A549 (cell line): Measurements from ENCODE around the gene SUPT5H. TPM values are rescaled to one million over a fixed set of nuclear protein-coding genes. Genes with fewer than 3 reads are reported as not detected.
A peak's percentile ranks its signal among the peaks of the same experiment; 100 is the strongest.

Experiments used
- ATOH8 ChIP-seq: fragments of 250-450 bp; sonication (Bioruptor Pico); IDR thresholded peaks from 2 replicates; pipeline ENCODE4 v1.5.0; 2020; ENCODE audit warnings: low read depth, mild to moderate bottlenecking, moderate library complexity
- BHLHE40 ChIP-seq: IDR thresholded peaks from 2 replicates; pipeline ENCODE4 v1.6.1; 2012; ENCODE audit warnings: low read depth, low read length, inconsistent platforms
- CBX8 ChIP-seq: fragments of 200-600 bp; sonication (generic); IDR thresholded peaks from 2 replicates; pipeline ENCODE4 v1.6.1; 2016
- CEBPB ChIP-seq, 2 experiments: fragments of >200 bp in 1 of 2; sonication (Bioruptor Twin) in 1 of 2; formaldehyde crosslinking in 1 of 2; IDR thresholded peaks; 2 replicates each; pipeline ENCODE4 v1.6.1; 2012 to 2016
- CHD4 ChIP-seq: fragments of 200-600 bp; sonication (generic); IDR thresholded peaks from 2 replicates; pipeline ENCODE4 v1.6.1; 2016; ENCODE audit warnings: antibody characterized with exemption, mild to moderate bottlenecking, borderline replicate concordance
- E2F6 ChIP-seq: IDR thresholded peaks from 2 replicates; pipeline ENCODE4 v1.6.1; 2012; ENCODE audit warnings: low read depth, borderline replicate concordance
- EHF ChIP-seq: fragments of 250-450 bp; sonication (Bioruptor Pico); IDR thresholded peaks from 2 replicates; pipeline ENCODE4 v1.5.0; 2020; ENCODE audit warnings: mild to moderate bottlenecking
- EHMT2 ChIP-seq: fragments of 200-600 bp; sonication (generic); IDR thresholded peaks from 2 replicates; pipeline ENCODE4 v1.6.1; 2016; ENCODE audit warnings: antibody characterized with exemption, low read depth, mild to moderate bottlenecking, moderate library complexity
- EP300 ChIP-seq, 2 experiments: fragments of >200 bp; sonication (Bioruptor Twin); formaldehyde crosslinking; IDR thresholded peaks; 2 replicates in 1 of 2; 3 replicates in 1 of 2; pipeline ENCODE4 v1.6.1; 2016 to 2017
- ESRRA ChIP-seq: fragments of 150-350 bp; IDR thresholded peaks from 2 replicates; pipeline ENCODE4 v1.6.1; 2014; ENCODE audit warnings: mild to moderate bottlenecking, low read length, borderline replicate concordance
- FOSB ChIP-seq: fragments of 250-450 bp; sonication (Bioruptor Pico); IDR thresholded peaks from 2 replicates; pipeline ENCODE4 v1.5.0; 2020; ENCODE audit warnings: mild to moderate bottlenecking, moderate library complexity
- FOXS1 ChIP-seq: fragments of 250-450 bp; sonication (Bioruptor Pico); IDR thresholded peaks from 2 replicates; pipeline ENCODE4 v1.5.0; 2020; ENCODE audit warnings: mild to moderate bottlenecking, moderate library complexity
- GATA3 ChIP-seq: IDR thresholded peaks from 2 replicates; pipeline ENCODE4 v1.6.1; 2012; ENCODE audit warnings: borderline replicate concordance
- HES2 ChIP-seq: fragments of >200 bp; sonication (Bioruptor Twin); formaldehyde crosslinking; IDR thresholded peaks from 2 replicates; pipeline ENCODE4 v1.6.1; 2016
- HEYL ChIP-seq: fragments of 250-450 bp; sonication (Bioruptor Pico); IDR thresholded peaks from 2 replicates; pipeline ENCODE4 v1.8.0; 2021; ENCODE audit warnings: mild to moderate bottlenecking, moderate library complexity
- HMGXB4 ChIP-seq: fragments of 250-450 bp; sonication (Bioruptor Pico); IDR thresholded peaks from 2 replicates; pipeline ENCODE4 v1.5.0; 2021; ENCODE audit warnings: mild to moderate bottlenecking, moderate library complexity, borderline replicate concordance
- HOXA7 ChIP-seq: fragments of 250-450 bp; sonication (Bioruptor Pico); IDR thresholded peaks from 2 replicates; pipeline ENCODE4 v1.5.0; 2020; ENCODE audit warnings: mild to moderate bottlenecking, moderate library complexity
- HOXB13 ChIP-seq: fragments of 250-450 bp; sonication (Bioruptor Pico); IDR thresholded peaks from 2 replicates; pipeline ENCODE4 v1.5.0; 2020; ENCODE audit warnings: low read depth, mild to moderate bottlenecking, moderate library complexity
- JUN ChIP-seq, 2 experiments: fragments of >200 bp; sonication (Bioruptor Twin); formaldehyde crosslinking; IDR thresholded peaks; 2 replicates in 1 of 2; 3 replicates in 1 of 2; pipeline ENCODE4 v1.6.1; 2016 to 2017
- JUNB ChIP-seq: fragments of >200 bp; sonication (Bioruptor Twin); formaldehyde crosslinking; IDR thresholded peaks from 2 replicates; pipeline ENCODE4 v1.6.1; 2016
- KDM1A ChIP-seq: fragments of 200-600 bp; sonication (generic); IDR thresholded peaks from 2 replicates; pipeline ENCODE4 v1.6.1; 2016; ENCODE audit warnings: low read depth, mild to moderate bottlenecking
- MAX ChIP-seq: IDR thresholded peaks from 2 replicates; pipeline ENCODE4 v1.6.1; 2012
- MYC ChIP-seq: IDR thresholded peaks from 2 replicates; pipeline ENCODE4 v1.6.1; 2012; ENCODE audit warnings: mild to moderate bottlenecking, inconsistent platforms, low read length, improper control_type of control experiment, borderline replicate concordance
- NR3C1 ChIP-seq: fragments of >200 bp; sonication (Bioruptor Twin); formaldehyde crosslinking; IDR thresholded peaks from 3 replicates; pipeline ENCODE4 v1.6.1; 2017
- PHF8 ChIP-seq: fragments of 200-600 bp; sonication (generic); IDR thresholded peaks from 2 replicates; pipeline ENCODE4 v1.6.1; 2016; ENCODE audit warnings: low read depth, mild to moderate bottlenecking, antibody characterized with exemption, moderate library complexity, borderline replicate concordance
- POLR2A ChIP-seq: IDR thresholded peaks from 2 replicates; pipeline ENCODE4 v1.6.1; 2012; ENCODE audit warnings: mild to moderate bottlenecking, low read length
- POLR2AphosphoS2 ChIP-seq: conservative IDR thresholded peaks from 2 replicates; pipeline ENCODE4 v1.6.1; 2012; ENCODE audit warnings: low read length, improper control_type of control experiment, inconsistent platforms
- RARB ChIP-seq: fragments of 250-450 bp; sonication (Bioruptor Pico); IDR thresholded peaks from 2 replicates; pipeline ENCODE4 v1.8.0; 2021; ENCODE audit warnings: mild to moderate bottlenecking, moderate library complexity
- RCOR1 ChIP-seq: fragments of 150-350 bp; IDR thresholded peaks from 2 replicates; pipeline ENCODE4 v1.6.1; 2014; ENCODE audit warnings: antibody characterized with exemption, low read length, low read depth
- RFX5 ChIP-seq: fragments of 450-650 bp; IDR thresholded peaks from 2 replicates; pipeline ENCODE4 v1.7.1; 2014; ENCODE audit warnings: antibody characterized with exemption, mild to moderate bottlenecking, moderate library complexity
- RNF2 ChIP-seq: fragments of 200-600 bp; sonication (generic); IDR thresholded peaks from 2 replicates; pipeline ENCODE4 v1.6.1; 2016; ENCODE audit warnings: low read depth, mild to moderate bottlenecking, antibody characterized with exemption, moderate library complexity, borderline replicate concordance
- SMC3 ChIP-seq: fragments of >200 bp; sonication (Bioruptor Twin); formaldehyde crosslinking; IDR thresholded peaks from 3 replicates; pipeline ENCODE4 v1.6.1; 2018; ENCODE audit warnings: inconsistent platforms
- SREBF2 ChIP-seq: fragments of 450-650 bp; IDR thresholded peaks from 2 replicates; pipeline ENCODE4 v1.6.1; 2014; ENCODE audit warnings: mild to moderate bottlenecking, moderate library complexity
- TP53 ChIP-seq: fragments of 250-450 bp; sonication (Bioruptor Pico); IDR thresholded peaks from 2 replicates; pipeline ENCODE4 v1.5.0; 2021; ENCODE audit warnings: mild to moderate bottlenecking, moderate library complexity
- ZC3H11A ChIP-seq: fragments of 450-650 bp; IDR thresholded peaks from 2 replicates; pipeline ENCODE4 v1.6.1; 2014; ENCODE audit warnings: antibody characterized with exemption, mild to moderate bottlenecking
- ZFP36 ChIP-seq: fragments of 450-650 bp; IDR thresholded peaks from 2 replicates; pipeline ENCODE4 v1.6.1; 2014; ENCODE audit warnings: borderline replicate concordance; ENCODE audit not compliant: partially characterized antibody
- ZNF302 ChIP-seq: fragments of 250-450 bp; sonication (Bioruptor Pico); IDR thresholded peaks from 2 replicates; pipeline ENCODE4 v1.9.0; 2021; ENCODE audit warnings: inconsistent platforms, mild to moderate bottlenecking, moderate library complexity
- polyA plus RNA-seq, 4 experiments: library from polyadenylated mRNA; depleted of rRNA in 3 of 4; stranded (reverse); fragments of >200 nt; fragmentation: RNase III in 1 of 4; extraction: RNeasy Plus Mini Kit Qiagen cat#74134 plus additional on column Dnase treatment in 1 of 4; gene quantifications; 2 replicates in 3 of 4; 3 replicates in 1 of 4; pipeline ENCODE4 v1.2.3, GENCODE V29; 2011 to 2017
- TF ChIP-seq, protein P1 (sequence below): fragments of 150-350 bp; IDR thresholded peaks from 2 replicates; pipeline ENCODE4 v1.6.1; 2014; ENCODE audit warnings: low read depth, mild to moderate bottlenecking, low read length
- TF ChIP-seq, protein P2 (sequence below): fragments of 450-650 bp; IDR thresholded peaks from 2 replicates; pipeline ENCODE4 v1.6.1; 2014; ENCODE audit warnings: antibody characterized with exemption

Gene SUPT5H
- polyA plus RNA-seq, 2 of the 4 experiments (the other 2 are of a cell fraction), result 186 to 222 TPM

- TF ChIP-seq BHLHE40, result no peak
- no peak for TF ChIP-seq SREBF2
- TF ChIP-seq POLR2A, result peak; percentile 33
- TF ChIP-seq ZFP36, result no peak
- peak; percentile 98 for TF ChIP-seq HOXA7 (CRISPR knock-in tag)
- TF ChIP-seq GATA3, result no peak
- no peak for TF ChIP-seq JUNB
- TF ChIP-seq MYC, result no peak; the same call in 1 of the 2 replicates
- peak; percentile 98 for TF ChIP-seq TP53 (CRISPR knock-in tag)
- 0 out of 2 replicates have a peak, but pooled peaks have one; percentile 26 for TF ChIP-seq RFX5
- TF ChIP-seq POLR2AphosphoS2, result peak; percentile 50; the same call in 1 of the 2 replicates
- no peak for TF ChIP-seq PHF8
- TF ChIP-seq E2F6, result peak; percentile 67; the same call in 1 of the 2 replicates
- TF ChIP-seq FOSB, result peak; percentile 96; the same call in 1 of the 2 replicates
- no peak for TF ChIP-seq EP300 (IDR thresholded peaks at IDR 0.05)
- TF ChIP-seq, protein P1, sequence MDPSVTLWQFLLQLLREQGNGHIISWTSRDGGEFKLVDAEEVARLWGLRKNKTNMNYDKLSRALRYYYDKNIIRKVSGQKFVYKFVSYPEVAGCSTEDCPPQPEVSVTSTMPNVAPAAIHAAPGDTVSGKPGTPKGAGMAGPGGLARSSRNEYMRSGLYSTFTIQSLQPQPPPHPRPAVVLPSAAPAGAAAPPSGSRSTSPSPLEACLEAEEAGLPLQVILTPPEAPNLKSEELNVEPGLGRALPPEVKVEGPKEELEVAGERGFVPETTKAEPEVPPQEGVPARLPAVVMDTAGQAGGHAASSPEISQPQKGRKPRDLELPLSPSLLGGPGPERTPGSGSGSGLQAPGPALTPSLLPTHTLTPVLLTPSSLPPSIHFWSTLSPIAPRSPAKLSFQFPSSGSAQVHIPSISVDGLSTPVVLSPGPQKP, result peak; percentile 66; the same call in 1 of the 2 replicates
- no peak for TF ChIP-seq ESRRA
- TF ChIP-seq EHMT2, result no peak
- TF ChIP-seq ATOH8 (CRISPR knock-in tag), result peak; percentile 64; the same call in 1 of the 2 replicates
- TF ChIP-seq JUN (IDR thresholded peaks at IDR 0.05), result peak in 1 of 2 experiments; percentile 7; a peak in 1 of 5 replicates
- TF ChIP-seq ZC3H11A, result no peak
- TF ChIP-seq HOXB13 (CRISPR knock-in tag), result peak; percentile 79; the same call in 1 of the 2 replicates
- TF ChIP-seq HES2, result no peak
- TF ChIP-seq CHD4, result no peak
- TF ChIP-seq MAX, result peak; percentile 50
- TF ChIP-seq HMGXB4 (CRISPR knock-in tag), result peak; percentile 88
- TF ChIP-seq NR3C1, result no peak
- TF ChIP-seq RNF2, result 0 out of 2 replicates have a peak, but pooled peaks have one; percentile 57
- no peak for TF ChIP-seq HEYL (CRISPR knock-in tag)
- TF ChIP-seq KDM1A, result no peak
- no peak for TF ChIP-seq ZNF302 (CRISPR knock-in tag)
- TF ChIP-seq, protein P2, sequence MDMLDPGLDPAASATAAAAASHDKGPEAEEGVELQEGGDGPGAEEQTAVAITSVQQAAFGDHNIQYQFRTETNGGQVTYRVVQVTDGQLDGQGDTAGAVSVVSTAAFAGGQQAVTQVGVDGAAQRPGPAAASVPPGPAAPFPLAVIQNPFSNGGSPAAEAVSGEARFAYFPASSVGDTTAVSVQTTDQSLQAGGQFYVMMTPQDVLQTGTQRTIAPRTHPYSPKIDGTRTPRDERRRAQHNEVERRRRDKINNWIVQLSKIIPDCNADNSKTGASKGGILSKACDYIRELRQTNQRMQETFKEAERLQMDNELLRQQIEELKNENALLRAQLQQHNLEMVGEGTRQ, result no peak; the same call in 1 of the 2 replicates
- TF ChIP-seq CBX8, result no peak
- TF ChIP-seq FOXS1 (CRISPR knock-in tag), result no peak; the same call in 1 of the 2 replicates
- TF ChIP-seq RCOR1, result no peak
- peak; percentile 88; the same call in 1 of the 2 replicates for TF ChIP-seq EHF
- TF ChIP-seq CEBPB (IDR thresholded peaks at IDR 0.05), result no peak
- TF ChIP-seq SMC3, result no peak
- no peak; the same call in 1 of the 2 replicates for TF ChIP-seq RARB (CRISPR knock-in tag)
Observed at GRCh38 chr19:39410017-39410830, 35.2 kb upstream of the SUPT5H start (continued).
